Subcutaneous abdominal adipose tissue (tissue), 5 donors: ENCODE data around the gene RBP5.
"Not testable (repeated sequence)": the region's sequence is repeated elsewhere in the genome, so short reads cannot be mapped to it uniquely, and the experiment has no call there.

ENCODE experiments used
- H3K27ac ChIP-seq: one replicate; pipeline ENCODE4 v1.7.0; 2013; ENCODE audit warnings: low read depth, mild to moderate bottlenecking, inconsistent platforms, low read length, moderate library complexity
- H3K27me3 ChIP-seq, 5 donors: one replicate each; pipeline ENCODE4 v1.7.0; 2013; ENCODE audit warnings: low read length in 5 of 5, inconsistent platforms in 1 of 5; ENCODE audit not compliant: control insufficient read depth in 5 of 5, insufficient read depth in 4 of 5
- H3K36me3 ChIP-seq, 5 donors: one replicate each; pipeline ENCODE4 v1.7.0; 2013; ENCODE audit warnings: low read length in 5 of 5; ENCODE audit not compliant: control insufficient read depth in 5 of 5, insufficient read depth in 5 of 5
- H3K4me1 ChIP-seq, 5 donors: one replicate each; pipeline ENCODE4 v1.7.0; 2013; ENCODE audit warnings: low read length in 5 of 5, mild to moderate bottlenecking in 3 of 5, moderate library complexity in 1 of 5; ENCODE audit not compliant: control insufficient read depth in 5 of 5, insufficient read depth in 5 of 5
- H3K4me3 ChIP-seq, 5 donors: one replicate each; pipeline ENCODE4 v1.7.0; 2013; ENCODE audit warnings: low read length in 5 of 5, low read depth in 1 of 5
- H3K9ac ChIP-seq, 5 donors: one replicate each; pipeline ENCODE4 v1.7.0; 2013; ENCODE audit warnings: low read length in 5 of 5, mild to moderate bottlenecking in 4 of 5, moderate library complexity in 3 of 5
- H3K9me3 ChIP-seq, 5 donors: one replicate each; pipeline ENCODE4 v1.7.0; 2013; ENCODE audit warnings: low read length in 5 of 5; ENCODE audit not compliant: control insufficient read depth in 5 of 5
- donor health status: healthy.
- donor health status: healthy.
- donor health status: healthy.
- donor health status: healthy.
- donor health status: healthy.

RBP5 gene

DNA sequence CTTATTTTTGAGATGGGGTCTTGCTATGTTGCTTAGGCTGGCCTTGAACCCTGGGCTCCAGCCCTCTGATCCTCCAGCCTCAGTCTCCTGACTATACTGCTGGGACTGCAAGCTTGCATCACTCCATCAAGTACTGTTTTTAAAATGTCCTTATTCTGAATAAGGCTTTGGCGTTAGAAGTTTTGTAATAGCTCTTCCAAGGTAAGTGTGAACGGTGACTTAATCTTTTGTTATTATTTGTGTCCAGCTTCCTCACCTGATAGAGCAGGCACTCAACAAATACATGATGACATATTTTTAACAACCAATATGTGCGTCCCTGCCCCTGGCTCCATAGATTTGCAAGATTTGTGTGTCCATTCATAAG, 21.1 kb downstream of the RBP5 start:
- H3K27ac ChIP-seq: peak overlapping the region; percentile 86
- H3K4me3 ChIP-seq: peak overlapping the region in 4 of 5 donors; percentile 76 to 78 (median 77)
- H3K27me3 ChIP-seq: no peaks in the 10 kb centered on the region
- H3K4me1 ChIP-seq: peaks cover 2 to 23% (median 18%) of the 10 kb centered on the region in 5 donors
- peaks cover 0 to 9% (median 5%) of the 10 kb centered on the region in 5 donors for H3K36me3 ChIP-seq
- peak overlapping the region; percentile 82 to 93 (median 86) for H3K9ac ChIP-seq
- peaks cover 0 to 6% (median 3%) of the 10 kb centered on the region in 5 donors for H3K9me3 ChIP-seq

DNA sequence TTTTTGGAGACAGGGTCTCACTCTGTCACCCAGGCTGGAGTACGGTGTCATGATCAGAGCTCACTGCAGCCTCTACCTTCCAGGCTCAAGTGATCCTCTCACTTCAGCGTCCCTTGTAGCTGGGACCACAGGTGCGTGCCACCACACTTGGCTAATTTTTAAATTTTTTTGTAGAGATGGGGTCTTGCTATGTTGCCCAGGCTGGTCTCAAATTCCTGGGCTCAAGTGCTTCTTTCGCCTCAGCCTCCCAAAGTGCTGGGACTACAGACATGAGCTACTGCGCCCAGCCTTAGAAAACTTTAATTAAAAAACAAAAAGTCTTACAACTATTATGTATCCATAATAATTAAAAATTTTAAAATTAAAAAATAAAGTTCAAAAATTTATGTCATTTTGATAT, 21.5 kb downstream of the RBP5 start:
- peaks cover 1 to 24% (median 18%) of the 10 kb centered on the region in 5 donors for H3K4me1 ChIP-seq
- not testable (repeated sequence) for H3K9me3 ChIP-seq, H3K9ac ChIP-seq, H3K4me3 ChIP-seq, H3K27ac ChIP-seq, H3K36me3 ChIP-seq, H3K27me3 ChIP-seq

GRCh38 chr12:7106082-7106481, 22.6 kb downstream of the RBP5 start:
- H3K9ac ChIP-seq: no peak overlapping the region
- H3K36me3 ChIP-seq: peaks cover 0 to 14% (median 7%) of the 10 kb centered on the region in 5 donors
- no peak overlapping the region for H3K4me3 ChIP-seq
- H3K4me1 ChIP-seq: peaks cover 0 to 30% (median 23%) of the 10 kb centered on the region in 5 donors
- H3K27me3 ChIP-seq: no peaks in the 10 kb centered on the region
- H3K27ac ChIP-seq: no peak overlapping the region
- H3K9me3 ChIP-seq: peaks cover 0 to 6% (median 3%) of the 10 kb centered on the region in 5 donors

GRCh38 chr12:7103837-7104584, 24.7 kb downstream of the RBP5 start:
- no peak overlapping the region for H3K27ac ChIP-seq
- no peaks in the 10 kb centered on the region for H3K27me3 ChIP-seq
- H3K9me3 ChIP-seq: peaks cover 0 to 6% (median 3%) of the 10 kb centered on the region in 5 donors
- no peak overlapping the region for H3K4me3 ChIP-seq
- no peak overlapping the region for H3K9ac ChIP-seq
- H3K4me1 ChIP-seq: peaks cover 0 to 22% (median 20%) of the 10 kb centered on the region in 5 donors
- H3K36me3 ChIP-seq: peaks cover 3 to 22% (median 14%) of the 10 kb centered on the region in 5 donors

DNA sequence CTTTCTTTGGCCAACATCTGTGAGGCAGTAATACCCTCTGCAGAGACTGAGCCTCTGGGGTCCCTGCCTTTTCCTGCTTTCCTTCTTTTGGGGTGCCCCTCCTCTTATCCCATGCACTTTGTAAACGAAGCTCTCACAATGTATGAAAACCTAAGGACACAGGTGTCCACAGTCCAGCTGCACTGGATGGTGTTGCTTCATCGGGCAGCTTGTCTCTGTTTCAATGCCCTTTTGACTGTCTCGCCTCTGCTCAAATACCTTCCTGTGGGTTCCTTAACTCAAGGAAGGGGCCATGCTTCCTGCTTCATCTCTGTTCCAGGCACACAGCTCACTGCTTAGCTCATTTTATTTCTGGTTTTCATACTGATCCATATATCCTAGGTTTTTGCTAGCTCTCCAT, 26.1 kb downstream of the RBP5 start:
- H3K4me3 ChIP-seq: no peak overlapping the region
- H3K9me3 ChIP-seq: peaks cover 0 to 6% (median 3%) of the 10 kb centered on the region in 5 donors
- peaks cover 0 to 9% (median 9%) of the 10 kb centered on the region in 5 donors for H3K4me1 ChIP-seq
- no peaks in the 10 kb centered on the region for H3K27me3 ChIP-seq
- H3K36me3 ChIP-seq: peaks cover 6 to 23% (median 15%) of the 10 kb centered on the region in 5 donors
- no peak overlapping the region for H3K27ac ChIP-seq
- no peak overlapping the region for H3K9ac ChIP-seq

DNA sequence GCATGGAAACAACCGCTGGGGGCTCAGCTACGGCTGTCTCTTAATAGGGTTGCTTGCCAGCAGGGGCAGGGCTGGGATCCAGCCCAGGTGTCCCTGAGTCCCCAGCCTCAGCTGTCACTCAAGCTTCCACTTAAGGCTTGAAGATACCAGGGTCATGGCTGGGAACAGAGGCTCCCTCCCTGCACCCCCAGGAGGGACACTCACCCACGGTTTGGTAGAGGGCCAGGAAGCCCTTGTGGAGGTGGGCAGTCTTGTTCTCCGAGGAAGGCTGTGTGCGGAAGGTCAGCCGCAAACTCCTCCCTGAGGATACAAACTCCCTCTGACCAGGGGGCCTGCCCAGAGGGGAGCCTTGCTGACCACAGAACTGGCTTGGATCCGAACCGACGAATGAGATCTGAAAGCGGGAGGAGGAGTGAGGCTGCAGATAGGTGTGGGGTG, 27.0 kb downstream of the RBP5 start:
- Histone ChIP-seq H3K4me3 (no peak overlapping the region), H3K27ac (no peak overlapping the region), H3K9me3 (peaks cover 0 to 6% (median 3%) of the 10 kb centered on the region in 5 donors), H3K9ac (no peak overlapping the region), H3K36me3 (peaks cover 6 to 26% (median 18%) of the 10 kb centered on the region in 5 donors), H3K4me1 (peaks cover 0 to 9% (median 7%) of the 10 kb centered on the region in 5 donors), H3K27me3 (no peaks in the 10 kb centered on the region)

GRCh38 chr12:7101047-7101693, 27.5 kb downstream of the RBP5 start:
- no peak overlapping the region for H3K27ac ChIP-seq
- no peak overlapping the region for H3K9ac ChIP-seq
- H3K36me3 ChIP-seq: peaks cover 6 to 26% (median 19%) of the 10 kb centered on the region in 5 donors
- H3K4me3 ChIP-seq: no peak overlapping the region
- peaks cover 0 to 4% (median 1%) of the 10 kb centered on the region in 5 donors for H3K9me3 ChIP-seq
- H3K4me1 ChIP-seq: peaks cover 0 to 9% (median 7%) of the 10 kb centered on the region in 5 donors
- no peaks in the 10 kb centered on the region for H3K27me3 ChIP-seq

- Histone ChIP-seq H3K9ac (no peak overlapping the region), H3K27me3 (no peaks in the 10 kb centered on the region), H3K4me3 (no peak overlapping the region), H3K9me3 (no peaks in the 10 kb centered on the region), H3K36me3 (peaks cover 6 to 26% (median 19%) of the 10 kb centered on the region in 5 donors), H3K4me1 (peaks cover 0 to 9% (median 7%) of the 10 kb centered on the region in 5 donors), H3K27ac (no peak overlapping the region)
Measured at GRCh38 chr12:7100239-7100638, 28.4 kb downstream of the RBP5 start.

DNA sequence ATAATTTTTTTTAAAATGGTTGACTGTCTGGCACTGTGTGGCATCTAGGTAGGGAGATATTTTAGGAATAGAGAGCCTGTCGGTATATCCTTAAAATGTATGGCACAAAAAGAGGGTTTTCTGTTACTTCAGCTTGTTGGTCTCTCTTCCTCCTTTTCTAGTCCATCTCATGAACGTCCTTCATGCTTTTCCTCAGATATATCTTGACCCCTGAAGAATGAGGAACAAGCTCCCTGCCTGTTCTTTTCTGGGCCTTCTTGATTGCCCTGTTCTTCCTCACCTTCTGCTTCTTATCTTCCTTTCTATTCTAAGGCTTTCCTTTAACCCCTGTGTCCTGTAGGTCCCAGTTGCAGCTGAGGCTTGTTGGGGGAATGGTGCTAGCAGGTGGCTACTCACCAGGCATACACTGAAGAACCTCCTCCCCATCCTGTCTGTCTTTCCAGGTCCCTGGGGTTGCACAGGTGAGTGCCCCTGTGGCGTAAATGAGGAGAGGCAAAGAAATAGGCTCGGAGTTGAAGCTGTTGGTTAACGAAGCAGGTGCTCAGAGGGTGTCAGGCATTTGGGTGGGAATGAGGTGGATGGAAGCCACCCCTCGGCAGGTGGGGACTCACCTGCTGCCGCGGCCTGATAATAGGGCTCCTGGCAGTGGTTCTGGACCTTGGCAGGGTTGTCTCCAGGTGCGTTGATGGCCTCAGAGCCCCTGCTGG, 29.2 kb downstream of the RBP5 start:
- Histone ChIP-seq H3K27me3 (no peaks in the 10 kb centered on the region), H3K4me1 (peaks cover 0 to 9% (median 7%) of the 10 kb centered on the region in 5 donors), H3K9me3 (no peaks in the 10 kb centered on the region), H3K4me3 (no peak overlapping the region), H3K9ac (no peak overlapping the region), H3K27ac (no peak overlapping the region), H3K36me3 (peaks cover 6 to 25% (median 19%) of the 10 kb centered on the region in 5 donors)
